ENCODE measurements around the gene TINCR. TPM values are rescaled to one million over a fixed set of nuclear protein-coding genes. Genes with fewer than 3 reads are reported as not detected.

The TINCR gene
- total and polyA plus RNA-seq, 2 donors (not counting 1 experiment from before 2014, with no cell fraction given) = 0.42 to 0.54 TPM

DNA sequence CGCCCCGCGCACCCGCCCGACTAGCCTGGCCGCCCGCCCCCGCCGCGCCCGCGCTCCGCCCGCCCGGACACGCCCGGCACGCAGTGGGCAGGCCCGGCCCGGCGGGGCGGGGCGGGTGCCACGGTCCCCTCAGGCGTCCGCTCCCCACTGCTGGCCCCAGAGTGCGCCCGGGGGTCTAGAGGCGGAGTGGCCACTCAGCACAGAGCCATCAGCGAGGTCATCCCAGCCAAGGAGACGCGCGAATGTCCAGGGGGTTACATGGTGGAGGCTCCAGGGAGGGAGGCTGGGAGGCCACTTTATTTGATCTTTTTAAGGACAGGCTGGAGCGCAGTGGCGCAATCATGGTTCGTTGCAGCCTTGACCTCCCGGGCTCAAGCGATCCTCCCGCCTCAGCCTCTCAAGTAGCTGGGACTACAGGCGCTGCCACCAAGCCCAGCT is 236 bp upstream of the TINCR start:
- Mint-ChIP-seq H3K4me3 (no peak overlapping the region), H3K9me3 (ENCODE audit: insufficient read depth) (peaks cover 3% of the 10 kb centered on the region), H3K27me3 (peaks cover 5% of the 10 kb centered on the region), H3K27ac (no peak overlapping the region), H3K4me1 (no peaks in the 10 kb centered on the region)
- Histone ChIP-seq H3K79me2 (ENCODE audit: control insufficient read depth, insufficient read depth, low read length) (no peaks in the 10 kb centered on the region), H3K9ac (ENCODE audit: low read length) (no peak overlapping the region), H3K9me3 (ENCODE audit: control extremely low read depth in 1 of 3, control insufficient read depth in 2 of 3, insufficient read depth in 1 of 3, low read length in 2 of 3) (peaks cover 0 to 26% (median 0%) of the 10 kb centered on the region in 3 donors), H3K36me3 (replicated peaks in 1 of 2; ENCODE audit: control extremely low read depth in 1 of 2, control insufficient read depth in 1 of 2, extremely low read depth in 1 of 2, insufficient read depth in 2 of 2, low read length in 1 of 2) (no peaks in the 10 kb centered on the region), H3K27ac (ENCODE audit: low read length in 2 of 2) (no peak overlapping the region), H3K4me1 (ENCODE audit: control insufficient read depth in 2 of 2, insufficient read depth in 2 of 2, low read length in 2 of 2) (peaks cover 0 to 3% of the 10 kb centered on the region in 2 donors), H4K20me1 (ENCODE audit: control insufficient read depth, insufficient read depth, low read length, poor library complexity, severe bottlenecking) (no peaks in the 10 kb centered on the region), H2AFZ (ENCODE audit: insufficient read depth, low read depth, low read length, poor library complexity, severe bottlenecking) (no peak overlapping the region), H3K4me3 (ENCODE audit: control extremely low read depth in 1 of 5, extremely low read depth in 1 of 5, insufficient read depth in 1 of 5, low read depth in 2 of 5, low read length in 4 of 5) (no peak overlapping the region), H3K4me2 (replicated peaks; ENCODE audit: low read depth, low read length, poor library complexity, severe bottlenecking) (no peak overlapping the region), H3K27me3 (replicated peaks in 1 of 4; ENCODE audit: control extremely low read depth in 1 of 4, control insufficient read depth in 3 of 4, insufficient read depth in 4 of 4, low read length in 3 of 4) (peaks cover 0 to 27% (median 17%) of the 10 kb centered on the region in 4 experiments)
- ChIA-PET POLR2A (no interaction called here), CTCF (no interaction called here)
- no peak for ATAC-seq (ENCODE audit: low read depth)
- 26% methylated on average over 39 of the region's 40 CpGs for WGBS (ENCODE audit: insufficient coverage)
- no peak for DNase-seq
- no peak for TF ChIP-seq CTCF (IDR thresholded peaks at IDR 0.05)
- TF ChIP-seq EZH2 (IDR thresholded peaks at IDR 0.05; ENCODE audit: borderline replicate concordance, insufficient read depth, low read depth, low read length, poor library complexity, severe bottlenecking) = no peak
- intact Hi-C loops (cut with micrococcal nuclease) = no loop called here

DNA sequence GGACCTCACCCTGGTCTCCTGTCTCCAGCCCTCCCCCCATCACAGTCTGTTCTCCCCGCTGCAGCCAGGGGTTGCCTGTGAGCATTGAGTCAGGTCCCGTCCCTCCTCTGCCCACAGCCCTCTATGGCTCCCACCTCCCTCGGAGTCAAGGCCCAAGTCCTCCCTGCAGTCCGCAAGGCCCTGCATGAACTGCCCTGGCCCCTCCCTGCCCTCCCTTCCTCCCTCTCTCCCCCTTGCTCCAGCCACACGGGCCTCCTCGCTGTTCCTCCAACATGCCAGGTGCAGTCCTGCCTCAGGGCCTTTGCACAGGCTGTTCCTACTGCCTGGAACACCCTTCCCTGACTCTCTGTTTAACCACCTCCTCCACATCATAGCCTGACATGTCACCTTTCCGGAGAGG is 2.8 kb downstream of the TINCR start:
- Histone ChIP-seq H4K20me1 (ENCODE audit: control insufficient read depth, insufficient read depth, low read length, poor library complexity, severe bottlenecking) (no peaks in the 10 kb centered on the region), H3K36me3 (replicated peaks in 1 of 2; ENCODE audit: control extremely low read depth in 1 of 2, control insufficient read depth in 1 of 2, extremely low read depth in 1 of 2, insufficient read depth in 2 of 2, low read length in 1 of 2) (no peaks in the 10 kb centered on the region), H3K4me3 (ENCODE audit: control extremely low read depth in 1 of 5, extremely low read depth in 1 of 5, insufficient read depth in 1 of 5, low read depth in 2 of 5, low read length in 4 of 5) (no peak overlapping the region), H3K4me1 (ENCODE audit: control insufficient read depth in 2 of 2, insufficient read depth in 2 of 2, low read length in 2 of 2) (peaks cover 0 to 3% of the 10 kb centered on the region in 2 donors), H3K79me2 (ENCODE audit: control insufficient read depth, insufficient read depth, low read length) (no peaks in the 10 kb centered on the region), H3K9me3 (ENCODE audit: control extremely low read depth in 1 of 3, control insufficient read depth in 2 of 3, insufficient read depth in 1 of 3, low read length in 2 of 3) (peaks cover 0 to 35% (median 11%) of the 10 kb centered on the region in 3 donors), H2AFZ (ENCODE audit: insufficient read depth, low read depth, low read length, poor library complexity, severe bottlenecking) (no peak overlapping the region), H3K4me2 (replicated peaks; ENCODE audit: low read depth, low read length, poor library complexity, severe bottlenecking) (no peak overlapping the region), H3K27me3 (replicated peaks in 1 of 4; ENCODE audit: control extremely low read depth in 1 of 4, control insufficient read depth in 3 of 4, insufficient read depth in 4 of 4, low read length in 3 of 4) (peaks cover 0 to 44% (median 17%) of the 10 kb centered on the region in 4 experiments), H3K9ac (ENCODE audit: low read length) (no peak overlapping the region), H3K27ac (ENCODE audit: low read length in 2 of 2) (no peak overlapping the region)
- WGBS (ENCODE audit: insufficient coverage) = 78% methylated on average over 7 of the region's 7 CpGs
- H3K4me3 Mint-ChIP-seq = no peak overlapping the region
- ChIA-PET CTCF (no interaction called here), POLR2A (no interaction called here)
- TF ChIP-seq EZH2 (IDR thresholded peaks at IDR 0.05; ENCODE audit: borderline replicate concordance, insufficient read depth, low read depth, low read length, poor library complexity, severe bottlenecking) (no peak), CTCF (IDR thresholded peaks at IDR 0.05) (no peak)
- intact Hi-C loops (cut with micrococcal nuclease) = no loop called here
- H3K4me1 Mint-ChIP-seq = no peaks in the 10 kb centered on the region
- no peak for ATAC-seq (ENCODE audit: low read depth)
- H3K27me3 Mint-ChIP-seq = peaks cover 18% of the 10 kb centered on the region
- no peak for DNase-seq
- H3K27ac Mint-ChIP-seq = no peak overlapping the region
- H3K9me3 Mint-ChIP-seq (ENCODE audit: insufficient read depth) = peaks cover 8% of the 10 kb centered on the region
